RCC 7860 (cell line): ENCODE data around the gene PTH.

Experiments used
- DNase-seq: peaks from one replicate; pipeline ENCODE4 v3.0.0-alpha.2; 2015; ENCODE audit warnings: low spot score
- FAIRE-seq: peaks from 2 replicates; lab custom pipeline; 2012; peaks lifted over from hg19 to GRCh38; lab: Jason Lieb, UNC

The PTH gene

GRCh38 chr11:13450832-13451397 lies 44.9 kb downstream of the PTH start:
- FAIRE-seq, result no peak
- DNase-seq, result no peak

GRCh38 chr11:13449522-13449921 lies 46.3 kb downstream of the PTH start:
- FAIRE-seq, result no peak
- no peak for DNase-seq

- FAIRE-seq (no peak), DNase-seq (no peak)
These were observed 46.9 kb downstream of the PTH start for GRCh38 chr11:13448876-13449275.

GRCh38 chr11:13446444-13446843 lies 49.4 kb downstream of the PTH start:
- FAIRE-seq (peak; percentile 62), DNase-seq (peak; percentile 16)

GRCh38 chr11:13445588-13445987 lies 50.2 kb downstream of the PTH start:
- DNase-seq, result no peak
- no peak for FAIRE-seq
